ENCODE measurements around the gene CELA3B. TPM values are rescaled to one million over a fixed set of nuclear protein-coding genes. Genes with fewer than 3 reads are reported as not detected.
"Not testable (repeated sequence)": the region's sequence is repeated elsewhere in the genome, so short reads cannot be mapped to it uniquely, and the experiment has no call there.

Gene CELA3B
- total and polyA plus RNA-seq, 2 of the 8 experiments (the other 6 are each of a cell fraction or from before 2014, with no cell fraction given), result not detected

DNA sequence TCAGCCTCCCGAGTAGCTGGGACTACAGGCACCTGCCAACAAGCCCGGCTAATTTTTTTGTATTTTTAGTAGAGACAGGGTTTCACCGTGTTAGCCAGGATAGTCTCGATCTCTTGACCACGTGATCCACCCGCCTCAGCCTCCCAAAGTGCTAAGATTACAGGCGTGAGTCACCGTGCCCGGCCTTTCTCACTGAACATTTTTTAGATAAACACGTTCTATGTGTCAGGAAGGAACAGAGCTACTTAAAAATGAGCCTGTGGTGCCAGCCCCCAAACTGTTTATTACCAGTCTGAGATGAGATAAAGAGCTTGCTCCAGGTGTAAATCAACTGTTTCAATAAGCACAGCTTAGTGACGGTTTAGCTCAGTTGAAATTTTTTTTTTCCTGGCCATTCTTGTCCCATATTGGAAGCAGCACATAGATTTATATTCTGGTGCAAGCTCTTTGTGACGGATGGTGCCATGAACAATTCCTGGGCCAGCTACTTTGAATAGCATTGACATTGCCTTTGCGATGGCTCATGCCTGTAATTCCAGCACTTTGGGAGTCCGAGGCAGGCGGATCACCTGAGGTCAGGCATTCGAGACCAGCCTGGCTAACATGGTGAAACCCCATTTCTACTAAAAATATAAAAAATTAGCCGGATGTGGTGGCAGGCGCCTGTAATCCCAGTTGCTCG, 33.7 kb upstream of the CELA3B start:
- H2BK120ac ChIP-seq (replicated peaks; ENCODE audit: low read depth, low read length); H3K56ac ChIP-seq (replicated peaks; ENCODE audit: insufficient read length, low read depth, low read length); FAIRE-seq; H3K9ac ChIP-seq (replicated peaks in 1 of 4; ENCODE audit: extremely low read depth in 1 of 4, low read depth in 3 of 4, low read length in 3 of 4); H4K5ac ChIP-seq (ENCODE audit: insufficient read length, low read depth, low read length); H2AFZ ChIP-seq (ENCODE audit: low read length); H3K4ac ChIP-seq (replicated peaks; ENCODE audit: insufficient read length, low read depth, low read length); H2BK20ac ChIP-seq (ENCODE audit: low read length); H3K36me3 ChIP-seq (ENCODE audit: control insufficient read depth in 2 of 4, insufficient read depth in 4 of 4, low read length in 3 of 4); H2AK5ac ChIP-seq (ENCODE audit: low read depth, low read length); H3K27me3 ChIP-seq (replicated peaks in 1 of 4; ENCODE audit: control insufficient read depth in 3 of 4, extremely low read depth in 1 of 4, insufficient read depth in 3 of 4, low read length in 3 of 4); H3K18ac ChIP-seq (ENCODE audit: extremely low read depth, low read length); H3K4me2 ChIP-seq (ENCODE audit: insufficient read depth in 1 of 2, low read depth in 2 of 2, low read length in 2 of 2); DNase-seq (ENCODE audit: low read depth in 1 of 2, low spot score in 2 of 2); H3K79me2 ChIP-seq (ENCODE audit: control insufficient read depth in 1 of 2, insufficient read depth in 2 of 2, low read length in 2 of 2); H2BK15ac ChIP-seq (ENCODE audit: low read length); H3K79me1 ChIP-seq (ENCODE audit: low read depth, low read length); H4K91ac ChIP-seq (replicated peaks; ENCODE audit: insufficient read length, low read length); H4K8ac ChIP-seq (ENCODE audit: extremely low read depth, insufficient read depth, low read length); H3K23me2 ChIP-seq (ENCODE audit: low read depth, low read length); H3K9me3 ChIP-seq (ENCODE audit: insufficient read depth in 2 of 2, low read depth in 1 of 2, low read length in 1 of 2); H3K27ac ChIP-seq (ENCODE audit: low read depth, low read length); H4K20me1 ChIP-seq (replicated peaks in 1 of 2; ENCODE audit: control insufficient read depth in 1 of 2, insufficient read depth in 2 of 2, low read length in 2 of 2); H3K23ac ChIP-seq (ENCODE audit: insufficient read length); H3K14ac ChIP-seq (ENCODE audit: insufficient read length); H3K4me3 ChIP-seq (ENCODE audit: extremely low read depth in 1 of 4, insufficient read depth in 2 of 4, low read depth in 3 of 4, low read length in 4 of 4): not testable (repeated sequence)
- Histone ChIP-seq H2BK12ac (ENCODE audit: low read depth, low read length) (0 out of 2 replicates have a peak overlapping the region, but pooled peaks have one; percentile 84), H3K4me1 (replicated peaks in 1 of 4; ENCODE audit: control insufficient read depth in 3 of 4, insufficient read depth in 4 of 4, low read length in 3 of 4) (peaks cover 5 to 22% (median 10%) of the 10 kb centered on the region in 4 experiments), H2BK5ac (ENCODE audit: low read depth, low read length) (0 out of 2 replicates have a peak overlapping the region, but pooled peaks have one; percentile 23)
- WGBS, 2 experiments (ENCODE audit: extremely low coverage in 1 of 2, insufficient coverage in 1 of 2, insufficient read length in 1 of 2, insufficient replicate concordance in 2 of 2, low coverage in 1 of 2, low lambda C conversion rate in 2 of 2, missing lambda C conversion rate in 1 of 2), result 89% methylated on average over 19 of the region's 19 CpGs; no CpG with 5 or more reads in 1 of the 2 experiments
- ChIA-PET POLR2A (ENCODE audit: partially characterized antibody) (interaction anchor here (0.8 to 4.7 kb wide), 8 partner anchors 10 to 60 kb away, joined by 3 to 36 read pairs (median 10); no protein-coding TSS in a partner anchor), CTCF (ENCODE audit: partially characterized antibody) (interaction anchor here (0.9 to 1.3 kb wide), 6 partner anchors 10 to 129 kb away, joined by 3 to 4 read pairs (median 3); no protein-coding TSS in a partner anchor)

Data from H1 (cell line).